ENCODE data around the gene DNAH17. TPM values are rescaled to one million over a fixed set of nuclear protein-coding genes. Genes with fewer than 3 reads are reported as not detected.

Gene DNAH17
- total RNA-seq, 1 experiment from 2014 or later, result 0.11 TPM

DNA sequence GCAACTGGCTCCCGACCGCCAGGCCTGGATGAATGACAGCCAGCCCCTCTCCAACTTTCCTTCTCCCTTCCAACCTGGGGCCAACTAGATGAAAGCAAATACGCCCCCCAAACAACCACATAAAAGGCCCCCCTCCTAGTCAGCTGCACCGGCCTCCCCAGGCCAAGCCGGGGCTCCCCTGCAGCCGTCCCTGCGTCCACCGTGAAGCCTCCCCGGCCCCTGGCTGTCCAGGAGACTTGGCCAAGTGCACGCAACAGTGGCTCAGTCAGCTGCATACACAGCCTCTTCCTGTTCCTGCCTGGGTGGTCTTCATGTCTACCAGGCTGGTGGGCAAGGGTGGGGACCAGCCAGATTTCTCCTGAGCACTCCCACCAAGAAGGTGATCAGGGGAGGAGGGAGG is 16.0 kb downstream of the DNAH17 start:
- POLR2A ChIA-PET (ENCODE audit: low non-redundant PET), result no interaction called here
- CTCF ChIA-PET, result no interaction called here
- H3K36me3 ChIP-seq (ENCODE audit: insufficient read depth, low read length, poor library complexity, severe bottlenecking), result no peaks in the 10 kb centered on the region
- BruUV-seq (replicated peaks), result no TSS peak
- DNase-seq (ENCODE audit: low spot score), result no peak
- TF ChIP-seq, protein P1, sequence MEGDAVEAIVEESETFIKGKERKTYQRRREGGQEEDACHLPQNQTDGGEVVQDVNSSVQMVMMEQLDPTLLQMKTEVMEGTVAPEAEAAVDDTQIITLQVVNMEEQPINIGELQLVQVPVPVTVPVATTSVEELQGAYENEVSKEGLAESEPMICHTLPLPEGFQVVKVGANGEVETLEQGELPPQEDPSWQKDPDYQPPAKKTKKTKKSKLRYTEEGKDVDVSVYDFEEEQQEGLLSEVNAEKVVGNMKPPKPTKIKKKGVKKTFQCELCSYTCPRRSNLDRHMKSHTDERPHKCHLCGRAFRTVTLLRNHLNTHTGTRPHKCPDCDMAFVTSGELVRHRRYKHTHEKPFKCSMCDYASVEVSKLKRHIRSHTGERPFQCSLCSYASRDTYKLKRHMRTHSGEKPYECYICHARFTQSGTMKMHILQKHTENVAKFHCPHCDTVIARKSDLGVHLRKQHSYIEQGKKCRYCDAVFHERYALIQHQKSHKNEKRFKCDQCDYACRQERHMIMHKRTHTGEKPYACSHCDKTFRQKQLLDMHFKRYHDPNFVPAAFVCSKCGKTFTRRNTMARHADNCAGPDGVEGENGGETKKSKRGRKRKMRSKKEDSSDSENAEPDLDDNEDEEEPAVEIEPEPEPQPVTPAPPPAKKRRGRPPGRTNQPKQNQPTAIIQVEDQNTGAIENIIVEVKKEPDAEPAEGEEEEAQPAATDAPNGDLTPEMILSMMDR (conservative IDR thresholded peaks at IDR 0.05; ENCODE audit: low read depth, low read length), result no peak
- TF ChIP-seq EZH2 (IDR thresholded peaks at IDR 0.05; ENCODE audit: borderline replicate concordance, low read depth, low read length, poor library complexity, severe bottlenecking), result no peak
- H3K27ac ChIP-seq (ENCODE audit: low read depth, low read length, poor library complexity, severe bottlenecking), result no peak overlapping the region
- no peak overlapping the region for H3K4me3 ChIP-seq (ENCODE audit: low read depth, low read length, poor library complexity, severe bottlenecking)
- H3K9me3 ChIP-seq (ENCODE audit: low read depth, low read length, poor library complexity, severe bottlenecking), result no peaks in the 10 kb centered on the region
- no peaks in the 10 kb centered on the region for H3K27me3 ChIP-seq (replicated peaks; ENCODE audit: insufficient read depth, low read depth, low read length, poor library complexity)
- peaks cover 9% of the 10 kb centered on the region for H3K4me1 ChIP-seq (ENCODE audit: insufficient read depth, low read length, poor library complexity, severe bottlenecking)
- intact Hi-C loops (cut with micrococcal nuclease; ENCODE audit: unreplicated experiment), result no loop called here

DNA sequence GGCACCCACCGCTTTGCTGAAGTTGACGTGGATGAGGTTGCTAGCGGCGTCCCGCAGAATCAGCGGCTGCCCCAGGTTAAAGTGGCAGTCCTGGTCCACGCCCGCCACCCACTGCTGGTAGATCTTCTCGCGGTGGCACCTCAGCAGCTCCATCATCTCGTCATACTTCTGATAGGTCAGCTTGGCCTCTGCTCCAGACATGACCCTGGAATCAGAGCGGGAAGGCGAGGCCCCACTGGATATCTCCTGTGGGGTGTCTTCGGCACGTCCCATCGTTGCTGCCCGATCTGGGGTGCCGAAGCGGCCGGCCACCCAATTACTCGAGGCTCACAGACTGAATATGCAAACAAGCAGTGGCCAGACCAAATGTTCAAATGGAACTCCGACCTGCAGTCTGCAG is 16.5 kb downstream of the DNAH17 start:
- intact Hi-C loops (cut with micrococcal nuclease; ENCODE audit: unreplicated experiment), result no loop called here
- Histone ChIP-seq H3K27me3 (replicated peaks; ENCODE audit: insufficient read depth, low read depth, low read length, poor library complexity) (no peaks in the 10 kb centered on the region), H3K36me3 (ENCODE audit: insufficient read depth, low read length, poor library complexity, severe bottlenecking) (no peaks in the 10 kb centered on the region), H3K27ac (ENCODE audit: low read depth, low read length, poor library complexity, severe bottlenecking) (no peak overlapping the region), H3K9me3 (ENCODE audit: low read depth, low read length, poor library complexity, severe bottlenecking) (no peaks in the 10 kb centered on the region), H3K4me3 (ENCODE audit: low read depth, low read length, poor library complexity, severe bottlenecking) (no peak overlapping the region), H3K4me1 (ENCODE audit: insufficient read depth, low read length, poor library complexity, severe bottlenecking) (peaks cover 9% of the 10 kb centered on the region)
- no peak for DNase-seq (ENCODE audit: low spot score)
- POLR2A ChIA-PET (ENCODE audit: low non-redundant PET), result no interaction called here
- BruUV-seq (replicated peaks), result no TSS peak
- TF ChIP-seq, protein P1 (conservative IDR thresholded peaks at IDR 0.05; ENCODE audit: low read depth, low read length), result no peak
- TF ChIP-seq EZH2 (IDR thresholded peaks at IDR 0.05; ENCODE audit: borderline replicate concordance, low read depth, low read length, poor library complexity, severe bottlenecking), result no peak
- CTCF ChIA-PET, result no interaction called here

DNA sequence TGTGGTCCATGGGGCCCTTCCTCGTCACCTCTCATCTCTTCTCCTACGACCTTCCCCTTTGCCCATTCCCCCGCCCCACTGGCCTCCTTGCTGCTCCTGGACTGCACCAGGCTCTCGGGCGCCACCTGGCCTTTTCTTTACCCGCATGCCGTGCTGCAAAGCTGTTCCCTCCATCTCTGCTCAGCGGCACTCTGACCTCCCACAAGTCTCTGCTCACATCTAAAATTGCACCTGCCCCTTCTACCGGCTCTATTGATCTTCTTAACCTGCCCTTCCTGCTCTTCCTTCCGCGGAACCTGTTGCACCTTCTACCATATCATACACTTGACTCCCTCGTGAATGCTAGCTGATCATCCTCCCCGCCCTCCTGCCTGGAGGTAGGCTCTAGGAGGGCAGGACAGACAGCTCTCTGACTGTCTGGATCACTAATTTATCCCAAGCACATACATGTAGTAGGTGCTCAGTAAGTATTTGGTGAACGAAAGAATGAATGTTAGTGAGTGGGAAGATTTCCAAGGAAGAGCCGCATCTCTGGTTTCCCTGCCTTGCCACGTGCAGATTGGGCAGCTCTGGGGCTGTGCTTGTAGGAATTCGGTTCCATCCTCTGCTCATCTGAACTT is 17.3 kb downstream of the DNAH17 start:
- H3K4me1 ChIP-seq (ENCODE audit: insufficient read depth, low read length, poor library complexity, severe bottlenecking), result peaks cover 9% of the 10 kb centered on the region
- no peak overlapping the region for H3K27ac ChIP-seq (ENCODE audit: low read depth, low read length, poor library complexity, severe bottlenecking)
- ChIA-PET CTCF (no interaction called here), POLR2A (ENCODE audit: low non-redundant PET) (no interaction called here)
- TF ChIP-seq EZH2 (IDR thresholded peaks at IDR 0.05; ENCODE audit: borderline replicate concordance, low read depth, low read length, poor library complexity, severe bottlenecking), result no peak
- TF ChIP-seq, protein P1 (conservative IDR thresholded peaks at IDR 0.05; ENCODE audit: low read depth, low read length), result no peak
- H3K4me3 ChIP-seq (ENCODE audit: low read depth, low read length, poor library complexity, severe bottlenecking), result no peak overlapping the region
- no TSS peak for BruUV-seq (replicated peaks)
- no peak for DNase-seq (ENCODE audit: low spot score)
- H3K36me3 ChIP-seq (ENCODE audit: insufficient read depth, low read length, poor library complexity, severe bottlenecking), result no peaks in the 10 kb centered on the region
- no peaks in the 10 kb centered on the region for H3K9me3 ChIP-seq (ENCODE audit: low read depth, low read length, poor library complexity, severe bottlenecking)
- no peaks in the 10 kb centered on the region for H3K27me3 ChIP-seq (replicated peaks; ENCODE audit: insufficient read depth, low read depth, low read length, poor library complexity)
- intact Hi-C loops (cut with micrococcal nuclease; ENCODE audit: unreplicated experiment), result no loop called here
